ENCODE results near the gene CELF5.
"Not testable (repeated sequence)": the region's sequence is repeated elsewhere in the genome, so short reads cannot be mapped to it uniquely, and the experiment has no call there.

The CELF5 gene

GRCh38 chr19:3322199-3322978 lies 97.9 kb downstream of the CELF5 start:
- no peak for TF ChIP-seq CTCF (IDR thresholded peaks at IDR 0.05; ENCODE audit: low read depth, low read length)
- no peak overlapping the region for H3K4me3 ChIP-seq (ENCODE audit: low read depth, low read length)

- no peak for TF ChIP-seq CTCF (IDR thresholded peaks at IDR 0.05; ENCODE audit: low read depth, low read length)
- no peak overlapping the region for H3K4me3 ChIP-seq (ENCODE audit: low read depth, low read length)
These were observed 98.6 kb downstream of the CELF5 start for GRCh38 chr19:3323026-3323425.

GRCh38 chr19:3323658-3324057 lies 99.2 kb downstream of the CELF5 start:
- no peak overlapping the region for H3K4me3 ChIP-seq (ENCODE audit: low read depth, low read length)
- TF ChIP-seq CTCF (IDR thresholded peaks at IDR 0.05; ENCODE audit: low read depth, low read length): no peak

GRCh38 chr19:3324405-3324856 lies 100.0 kb downstream of the CELF5 start:
- TF ChIP-seq CTCF (IDR thresholded peaks at IDR 0.05; ENCODE audit: low read depth, low read length): peak; percentile 72
- H3K4me3 ChIP-seq (ENCODE audit: low read depth, low read length): no peak overlapping the region

- H3K4me3 ChIP-seq (ENCODE audit: low read depth, low read length): no peak overlapping the region
- no peak for TF ChIP-seq CTCF (IDR thresholded peaks at IDR 0.05; ENCODE audit: low read depth, low read length)
These were observed 101.0 kb downstream of the CELF5 start for GRCh38 chr19:3325451-3325850.

- no peak for TF ChIP-seq CTCF (IDR thresholded peaks at IDR 0.05; ENCODE audit: low read depth, low read length)
- no peak overlapping the region for H3K4me3 ChIP-seq (ENCODE audit: low read depth, low read length)
These were observed 104.3 kb downstream of the CELF5 start for GRCh38 chr19:3328743-3329142.

GRCh38 chr19:3330047-3330446 lies 105.6 kb downstream of the CELF5 start:
- TF ChIP-seq CTCF (IDR thresholded peaks at IDR 0.05; ENCODE audit: low read depth, low read length): no peak
- H3K4me3 ChIP-seq (ENCODE audit: low read depth, low read length): no peak overlapping the region

- not testable (repeated sequence) for H3K4me3 ChIP-seq (ENCODE audit: low read depth, low read length)
These were observed 107.8 kb downstream of the CELF5 start for GRCh38 chr19:3332232-3332631.

Data from WI38 (cell line).